ENCODE data around the gene KRT9. TPM values are rescaled to one million over a fixed set of nuclear protein-coding genes. Genes with fewer than 3 reads are reported as not detected.
"Not testable (repeated sequence)": the region's sequence is repeated elsewhere in the genome, so short reads cannot be mapped to it uniquely, and the experiment has no call there.

KRT9 gene
- total RNA-seq, 1 donor: 0.10 TPM

DNA sequence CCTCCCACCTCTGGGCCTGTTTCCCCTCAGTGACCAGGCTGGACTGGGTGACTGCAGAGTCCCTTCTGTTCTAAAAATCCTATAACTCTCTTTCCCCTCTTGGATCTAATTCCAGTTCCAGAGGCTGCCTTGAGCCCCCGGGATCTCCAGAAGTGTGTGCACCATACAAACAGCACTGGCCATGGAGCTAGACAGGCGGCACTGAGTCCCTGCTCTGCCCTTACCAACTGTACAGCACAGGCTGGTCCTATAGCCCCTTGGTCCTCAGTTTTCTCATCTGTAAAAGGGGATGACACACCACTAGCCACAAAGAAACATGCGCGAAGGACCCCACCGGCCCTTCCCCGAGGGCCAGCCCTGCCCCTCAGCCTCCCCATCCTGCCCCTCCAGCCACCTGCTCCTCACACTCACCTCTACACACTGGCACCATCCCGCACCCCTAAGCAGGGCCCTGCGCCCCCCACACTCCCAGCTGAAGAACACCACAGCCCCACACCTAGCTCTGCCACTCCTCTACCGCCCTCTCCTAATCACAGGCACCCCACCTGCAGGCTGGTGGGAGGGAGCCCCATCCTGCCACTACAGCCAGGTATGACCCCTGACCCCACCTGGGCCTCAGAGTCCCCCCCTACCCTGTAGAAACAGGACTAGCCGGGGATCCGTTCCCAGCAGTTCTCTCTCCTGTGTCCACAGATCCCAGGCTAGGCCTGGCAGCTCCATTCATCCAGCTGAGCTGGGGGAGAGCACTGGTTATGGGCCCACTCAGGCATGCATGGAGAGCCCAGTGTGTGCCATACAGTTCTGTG lies 41.6 kb upstream of the KRT9 start:
- no peaks in the 10 kb centered on the region for H3K27me3 ChIP-seq (ENCODE audit: insufficient read depth, low read length)
- no peaks in the 10 kb centered on the region for H3K4me1 ChIP-seq (ENCODE audit: insufficient read depth, low read length)
- no peak overlapping the region for H3K4me3 ChIP-seq (ENCODE audit: low read length)
- H3K9me3 ChIP-seq (ENCODE audit: low read depth, low read length): no peaks in the 10 kb centered on the region

DNA sequence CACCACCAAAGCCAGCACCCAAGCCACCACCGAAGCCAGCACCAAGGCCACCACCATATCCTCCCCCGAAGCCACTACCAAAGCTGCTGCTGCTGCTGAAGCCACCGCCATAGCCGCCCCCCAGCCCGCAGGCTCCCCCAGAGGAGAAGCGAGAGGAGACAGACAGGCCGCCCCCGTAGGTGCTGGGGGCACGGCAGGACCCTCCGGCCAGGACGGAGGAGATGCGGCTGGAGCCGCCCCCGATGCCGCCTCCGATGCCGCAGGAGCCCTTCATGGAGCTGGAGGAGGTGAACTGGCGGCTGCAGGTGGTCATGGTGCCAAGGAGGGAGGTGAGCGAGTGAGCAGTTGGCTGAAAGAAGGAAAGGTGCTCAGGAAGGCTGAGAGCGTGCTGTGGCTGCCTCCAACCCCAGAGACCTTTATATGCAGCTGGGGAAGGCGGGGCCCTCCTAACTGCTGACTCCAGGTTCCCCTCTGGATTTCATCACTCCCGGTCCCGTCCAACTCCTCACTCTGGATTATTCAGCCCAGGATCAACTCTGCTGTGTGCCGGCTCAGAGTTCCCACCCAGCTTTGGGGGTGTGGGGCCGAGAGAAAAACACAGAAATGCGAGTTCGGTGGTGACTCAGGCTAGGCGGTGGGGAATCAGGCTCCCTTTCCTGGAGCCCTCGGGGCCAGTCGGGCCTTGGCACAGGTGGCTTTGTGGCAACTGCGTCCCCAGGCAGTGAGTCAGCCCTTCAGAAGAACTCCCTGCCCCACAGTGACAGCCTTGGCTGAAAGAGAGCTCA lies 40.7 kb upstream of the KRT9 start, which contains the start of gene KRT16:
KRT16 (minus strand) TSS at position 392 of the 785 bp plus-strand sequence; CDS start at position 313, 79 bp downstream.
- not testable (repeated sequence) for H3K4me3 ChIP-seq (ENCODE audit: low read length); H3K27me3 ChIP-seq (ENCODE audit: insufficient read depth, low read length); H3K4me1 ChIP-seq (ENCODE audit: insufficient read depth, low read length); H3K9me3 ChIP-seq (ENCODE audit: low read depth, low read length)

DNA sequence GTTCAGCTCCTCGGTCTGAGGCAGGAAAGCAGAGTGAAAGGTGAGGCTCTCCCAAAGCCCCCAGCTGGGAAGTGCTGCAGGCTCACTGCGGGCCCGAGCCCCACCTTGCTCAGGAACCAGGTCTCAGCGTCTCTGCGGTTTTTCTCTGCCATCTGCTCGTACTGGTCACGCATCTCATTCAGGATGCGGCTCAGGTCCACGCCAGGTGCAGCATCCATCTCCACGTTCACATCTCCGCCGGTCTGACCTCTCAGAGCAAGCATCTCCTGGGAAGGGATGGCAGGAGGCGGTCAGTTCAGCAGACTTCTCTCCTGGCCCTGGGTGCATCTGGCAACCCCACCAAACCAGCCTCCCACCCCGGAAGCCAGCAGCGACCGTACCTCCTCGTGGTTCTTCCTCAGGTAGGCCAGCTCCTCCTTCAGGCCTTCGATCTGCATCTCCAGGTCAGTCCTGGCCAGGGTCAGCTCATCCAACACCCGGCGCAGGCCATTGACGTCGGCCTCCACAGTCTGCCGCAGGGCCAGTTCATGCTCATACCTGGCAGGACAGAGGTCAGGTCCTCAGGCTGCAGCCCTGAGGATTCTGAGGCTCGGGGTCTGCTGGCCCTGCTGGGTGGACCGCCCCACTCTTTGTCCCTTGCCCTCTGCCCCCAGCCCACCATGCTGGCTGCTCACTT lies 39.2 kb upstream of the KRT9 start:
- Histone ChIP-seq H3K27me3 (ENCODE audit: insufficient read depth, low read length) (no peaks in the 10 kb centered on the region), H3K4me1 (ENCODE audit: insufficient read depth, low read length) (no peaks in the 10 kb centered on the region), H3K4me3 (ENCODE audit: low read length) (no peak overlapping the region), H3K9me3 (ENCODE audit: low read depth, low read length) (peaks cover 8% of the 10 kb centered on the region)

DNA sequence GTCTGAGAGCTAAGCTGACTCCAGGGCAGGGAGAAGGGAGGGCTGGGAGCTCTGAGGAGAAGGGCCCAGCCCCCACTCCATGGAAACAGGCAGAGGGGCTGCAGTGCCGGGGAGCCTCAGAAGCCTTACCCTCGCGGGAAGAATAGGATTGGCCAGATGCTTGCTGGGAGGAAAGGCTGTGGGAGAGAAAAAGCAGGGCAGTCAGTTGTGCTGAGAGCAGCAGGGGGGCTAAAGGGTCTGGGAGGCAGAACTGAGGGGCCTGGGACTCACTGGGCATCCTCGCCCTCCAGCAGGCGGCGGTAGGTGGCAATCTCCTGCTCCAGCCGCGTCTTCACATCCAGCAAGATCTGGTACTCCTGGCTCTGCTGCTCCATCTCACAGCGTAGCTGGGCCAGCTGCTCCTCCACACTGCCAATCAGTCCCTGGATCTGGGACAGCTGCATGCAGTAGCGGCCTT lies 38.2 kb upstream of the KRT9 start:
- not testable (repeated sequence) for H3K4me3 ChIP-seq (ENCODE audit: low read length); H3K4me1 ChIP-seq (ENCODE audit: insufficient read depth, low read length); H3K27me3 ChIP-seq (ENCODE audit: insufficient read depth, low read length); H3K9me3 ChIP-seq (ENCODE audit: low read depth, low read length)

DNA sequence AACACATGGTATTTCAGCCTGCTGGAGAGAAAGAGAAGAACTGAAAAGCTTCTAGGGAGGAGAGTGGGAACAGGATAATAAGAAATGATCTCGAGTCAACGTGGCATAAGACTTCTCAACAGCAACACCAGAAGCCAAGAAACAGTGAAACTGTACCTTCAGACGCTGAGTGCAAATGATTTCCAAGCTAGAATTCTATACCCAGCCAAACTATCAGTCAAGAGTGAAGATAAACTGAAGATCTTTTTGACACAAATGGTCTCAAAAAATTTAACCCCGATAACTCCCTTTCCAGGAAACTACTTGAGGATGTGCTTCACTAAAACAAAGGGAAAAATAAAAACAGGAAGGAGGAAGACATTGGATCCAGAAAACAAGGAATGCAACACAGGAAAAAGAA lies 35.1 kb upstream of the KRT9 start:
- H3K4me1 ChIP-seq (ENCODE audit: insufficient read depth, low read length); H3K4me3 ChIP-seq (ENCODE audit: low read length); H3K9me3 ChIP-seq (ENCODE audit: low read depth, low read length); H3K27me3 ChIP-seq (ENCODE audit: insufficient read depth, low read length): not testable (repeated sequence)

DNA sequence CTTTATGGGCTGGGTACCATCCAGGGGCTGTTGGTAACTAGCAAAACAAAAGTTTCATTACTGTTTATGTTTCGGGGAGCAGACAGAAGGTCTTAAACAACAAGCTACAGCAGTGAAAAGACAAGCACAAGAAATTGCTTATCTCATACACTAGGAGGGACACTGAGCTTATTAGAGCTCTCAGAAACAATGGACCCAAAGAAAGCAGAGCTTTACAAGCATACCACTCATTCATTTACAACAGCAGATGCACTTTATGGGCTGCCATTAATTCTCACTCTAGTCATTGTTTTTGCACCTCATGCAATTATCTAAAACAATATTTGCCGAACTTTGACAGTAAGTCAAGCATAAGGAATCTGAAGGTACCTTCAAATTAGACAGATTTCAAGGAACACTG lies 30.7 kb upstream of the KRT9 start:
- peaks cover 8% of the 10 kb centered on the region for H3K9me3 ChIP-seq (ENCODE audit: low read depth, low read length)
- H3K4me1 ChIP-seq (ENCODE audit: insufficient read depth, low read length): no peaks in the 10 kb centered on the region
- no peaks in the 10 kb centered on the region for H3K27me3 ChIP-seq (ENCODE audit: insufficient read depth, low read length)
- H3K4me3 ChIP-seq (ENCODE audit: low read length): no peak overlapping the region

DNA sequence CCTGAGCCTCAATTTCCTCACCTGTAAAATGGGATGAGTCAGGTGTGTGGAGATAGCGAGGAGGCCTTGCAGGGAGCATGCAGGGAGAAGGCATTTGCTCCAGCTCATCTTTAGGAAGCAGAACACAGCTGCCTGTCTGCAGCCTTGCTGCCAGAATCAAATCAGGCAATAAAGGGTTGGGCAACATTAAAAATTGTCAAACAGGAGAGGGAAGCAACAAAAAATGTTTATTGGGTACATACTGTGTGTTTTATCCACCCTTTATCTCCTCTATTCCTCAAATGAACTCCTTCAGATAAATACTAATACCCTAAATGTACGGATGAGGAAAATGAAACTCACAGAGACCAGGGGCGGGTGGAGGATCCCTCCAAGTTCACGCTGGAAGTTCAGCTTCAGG lies 28.5 kb upstream of the KRT9 start:
- no peak overlapping the region for H3K4me3 ChIP-seq (ENCODE audit: low read length)
- no peaks in the 10 kb centered on the region for H3K4me1 ChIP-seq (ENCODE audit: insufficient read depth, low read length)
- no peaks in the 10 kb centered on the region for H3K27me3 ChIP-seq (ENCODE audit: insufficient read depth, low read length)
- H3K9me3 ChIP-seq (ENCODE audit: low read depth, low read length): no peaks in the 10 kb centered on the region

DNA sequence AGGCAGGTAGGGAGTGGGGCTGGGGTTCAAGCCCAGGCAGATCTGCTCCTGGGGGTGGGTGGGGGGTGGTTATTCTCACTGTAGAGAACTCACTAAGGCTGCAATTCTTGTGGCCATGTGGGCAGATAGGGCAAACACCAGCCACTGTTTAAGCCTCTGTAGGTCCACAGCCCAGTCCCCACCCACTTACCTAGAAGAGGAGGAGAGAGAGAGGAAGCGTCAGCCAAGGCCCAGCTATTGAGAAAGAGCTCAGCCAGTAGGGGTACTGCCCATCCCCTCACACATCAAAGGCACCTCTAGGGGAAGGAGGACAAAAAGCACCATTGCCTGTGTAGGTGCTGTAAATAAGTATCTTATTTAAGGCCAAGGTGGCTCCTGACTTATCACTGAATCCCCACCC lies 27.8 kb upstream of the KRT9 start:
- H3K9me3 ChIP-seq (ENCODE audit: low read depth, low read length): no peaks in the 10 kb centered on the region
- H3K4me3 ChIP-seq (ENCODE audit: low read length): no peak overlapping the region
- H3K4me1 ChIP-seq (ENCODE audit: insufficient read depth, low read length): no peaks in the 10 kb centered on the region
- no peaks in the 10 kb centered on the region for H3K27me3 ChIP-seq (ENCODE audit: insufficient read depth, low read length)

DNA sequence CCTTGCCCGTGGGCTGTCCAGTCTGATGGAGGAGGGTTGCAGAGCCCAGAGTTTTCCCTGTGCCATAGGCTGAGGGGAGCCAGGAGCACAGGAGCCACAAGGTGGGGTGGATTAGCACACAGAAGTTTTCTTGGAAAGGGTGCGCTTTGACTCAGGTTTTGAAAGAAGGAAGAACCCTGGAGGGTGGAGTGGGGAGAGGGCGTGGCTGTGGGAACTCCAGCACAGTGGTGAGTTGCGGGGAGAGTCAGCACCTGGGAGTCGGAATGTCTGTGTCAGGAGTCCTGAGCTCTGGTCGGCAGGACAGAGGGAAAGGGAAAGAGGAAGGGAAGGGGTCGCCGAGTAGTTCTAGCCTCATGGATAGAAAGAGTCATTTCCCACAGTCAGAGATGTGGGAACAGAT lies 23.7 kb upstream of the KRT9 start:
- H3K4me3 ChIP-seq (ENCODE audit: low read length): no peak overlapping the region
- H3K9me3 ChIP-seq (ENCODE audit: low read depth, low read length): no peaks in the 10 kb centered on the region
- H3K27me3 ChIP-seq (ENCODE audit: insufficient read depth, low read length): no peaks in the 10 kb centered on the region
- H3K4me1 ChIP-seq (ENCODE audit: insufficient read depth, low read length): no peaks in the 10 kb centered on the region

DNA sequence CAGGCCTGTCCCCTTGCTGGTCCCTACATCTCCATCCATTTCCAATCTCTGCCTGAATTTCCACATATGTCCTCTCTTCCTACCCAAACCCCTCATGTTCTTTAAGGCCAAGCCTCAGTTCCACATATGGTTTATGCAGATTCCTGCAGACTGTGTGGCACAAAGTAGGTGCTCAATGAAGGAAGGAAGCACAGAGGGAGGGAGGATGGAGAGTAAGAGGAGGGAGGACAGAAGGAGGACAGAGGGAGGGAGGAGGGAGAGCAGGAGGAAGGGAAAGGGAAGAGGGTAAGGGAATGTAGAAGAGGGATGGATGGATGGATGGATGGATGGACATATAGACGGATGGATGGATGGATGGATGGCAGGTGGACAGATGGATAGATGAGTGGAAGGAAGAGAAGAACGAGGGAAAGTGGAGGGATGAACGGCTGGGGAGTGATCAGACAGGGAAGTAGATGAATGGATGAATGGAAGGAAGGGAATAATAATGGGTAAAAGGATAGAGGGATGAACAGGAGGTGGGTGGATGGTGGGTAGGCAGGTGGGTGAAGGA lies 22.6 kb upstream of the KRT9 start:
- H3K4me1 ChIP-seq (ENCODE audit: insufficient read depth, low read length): no peaks in the 10 kb centered on the region
- H3K27me3 ChIP-seq (ENCODE audit: insufficient read depth, low read length): no peaks in the 10 kb centered on the region
- H3K4me3 ChIP-seq (ENCODE audit: low read length): no peak overlapping the region
- H3K9me3 ChIP-seq (ENCODE audit: low read depth, low read length): no peaks in the 10 kb centered on the region

DNA sequence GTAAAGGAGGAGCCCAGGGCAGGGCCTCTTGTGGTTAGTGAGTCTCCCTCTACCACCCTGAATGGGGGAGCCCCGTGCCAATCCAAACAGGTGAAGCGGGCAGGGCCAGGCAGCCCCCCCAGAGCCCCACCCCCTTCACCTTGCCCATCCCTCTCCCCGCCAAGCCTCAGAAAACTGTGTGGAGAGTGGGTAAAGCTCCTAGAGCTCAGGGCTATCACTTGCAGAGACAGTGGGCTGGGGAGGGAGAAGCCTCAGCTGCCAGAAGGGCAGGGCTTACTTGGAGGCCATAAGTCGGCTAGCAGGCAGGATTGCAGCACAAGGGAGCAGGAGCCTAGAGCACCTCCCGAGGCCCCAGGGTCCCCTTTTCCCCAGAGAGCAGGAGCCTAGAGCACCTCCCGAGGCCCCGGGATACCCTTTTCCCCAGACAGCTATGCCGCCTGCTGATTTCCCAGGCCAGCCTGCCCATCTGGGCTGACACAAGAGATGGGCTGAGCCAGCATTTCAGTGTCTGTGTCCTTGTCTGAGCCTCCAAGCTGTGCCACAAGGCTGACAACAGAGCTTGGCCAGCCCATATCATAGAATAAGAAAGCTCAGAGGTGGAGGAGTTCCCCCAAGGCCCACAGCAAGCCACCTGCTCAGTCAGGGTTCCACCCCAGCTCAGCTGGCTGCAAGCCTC lies 21.6 kb upstream of the KRT9 start:
- H3K9me3 ChIP-seq (ENCODE audit: low read depth, low read length): no peaks in the 10 kb centered on the region

DNA sequence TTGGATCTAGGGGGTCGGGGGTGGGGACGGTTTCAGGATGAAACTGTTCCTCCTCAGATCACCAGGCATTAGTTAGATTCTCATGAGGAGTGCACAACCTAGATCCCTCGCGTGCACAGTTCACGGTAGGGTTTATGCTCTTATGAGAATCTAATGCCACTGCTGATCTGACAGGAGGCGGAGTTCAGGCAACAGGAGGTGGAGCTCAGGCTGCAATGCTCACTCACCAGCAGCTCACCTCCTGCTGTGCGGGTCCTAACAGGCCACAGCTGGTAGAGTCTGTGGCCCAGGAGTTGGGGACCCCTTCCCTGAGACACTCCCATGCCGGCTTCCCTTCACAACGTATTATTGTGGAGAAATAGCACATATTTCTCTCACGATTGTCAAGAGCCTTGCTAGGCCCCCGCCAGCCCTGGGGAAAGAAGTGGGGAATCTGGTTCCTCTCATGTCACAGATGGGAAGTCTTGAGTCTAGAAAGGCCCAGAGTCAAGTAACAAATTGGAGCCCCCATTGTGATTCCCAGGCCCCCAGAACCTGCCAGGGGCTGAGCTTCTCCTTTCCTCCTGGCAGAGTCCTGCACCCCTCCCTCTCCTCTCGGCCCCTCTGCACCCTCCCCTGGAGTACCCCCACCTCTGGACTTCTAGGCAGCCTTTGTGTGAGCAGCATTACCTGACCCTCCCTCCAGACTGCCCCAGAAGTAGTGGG lies 20.9 kb upstream of the KRT9 start:
- Histone ChIP-seq H3K9me3 (ENCODE audit: low read depth, low read length) (no peaks in the 10 kb centered on the region), H3K4me3 (ENCODE audit: low read length) (no peak overlapping the region), H3K27me3 (ENCODE audit: insufficient read depth, low read length) (no peaks in the 10 kb centered on the region), H3K4me1 (ENCODE audit: insufficient read depth, low read length) (no peaks in the 10 kb centered on the region)

More for the DNA sequence above, 21.6 kb upstream of the KRT9 start:
- no peak overlapping the region for H3K4me3 ChIP-seq (ENCODE audit: low read length)
- H3K27me3 ChIP-seq (ENCODE audit: insufficient read depth, low read length): no peaks in the 10 kb centered on the region
- no peaks in the 10 kb centered on the region for H3K4me1 ChIP-seq (ENCODE audit: insufficient read depth, low read length)

DNA sequence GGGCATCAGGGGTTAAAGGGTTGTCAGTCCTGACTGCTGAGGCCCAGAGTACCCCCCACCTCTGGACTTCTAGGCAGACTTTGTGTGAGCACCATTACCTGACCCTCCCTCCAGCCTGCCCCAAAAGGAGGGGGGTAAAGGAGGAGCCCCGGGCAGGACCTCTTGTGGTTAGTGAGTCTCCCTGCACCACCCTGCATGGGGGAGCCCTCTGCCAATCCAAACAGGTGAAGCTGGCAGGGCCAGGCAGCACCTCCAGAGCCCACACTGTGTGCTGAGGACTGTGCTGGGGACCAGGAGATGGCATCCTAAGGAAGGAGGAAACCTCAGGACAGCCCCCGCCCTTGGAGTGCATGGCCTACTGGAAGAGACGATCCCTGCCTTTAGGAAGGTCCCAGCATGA lies 17.4 kb upstream of the KRT9 start:
- Histone ChIP-seq H3K9me3 (ENCODE audit: low read depth, low read length) (no peaks in the 10 kb centered on the region), H3K4me3 (ENCODE audit: low read length) (no peak overlapping the region), H3K4me1 (ENCODE audit: insufficient read depth, low read length) (no peaks in the 10 kb centered on the region), H3K27me3 (ENCODE audit: insufficient read depth, low read length) (no peaks in the 10 kb centered on the region)

DNA sequence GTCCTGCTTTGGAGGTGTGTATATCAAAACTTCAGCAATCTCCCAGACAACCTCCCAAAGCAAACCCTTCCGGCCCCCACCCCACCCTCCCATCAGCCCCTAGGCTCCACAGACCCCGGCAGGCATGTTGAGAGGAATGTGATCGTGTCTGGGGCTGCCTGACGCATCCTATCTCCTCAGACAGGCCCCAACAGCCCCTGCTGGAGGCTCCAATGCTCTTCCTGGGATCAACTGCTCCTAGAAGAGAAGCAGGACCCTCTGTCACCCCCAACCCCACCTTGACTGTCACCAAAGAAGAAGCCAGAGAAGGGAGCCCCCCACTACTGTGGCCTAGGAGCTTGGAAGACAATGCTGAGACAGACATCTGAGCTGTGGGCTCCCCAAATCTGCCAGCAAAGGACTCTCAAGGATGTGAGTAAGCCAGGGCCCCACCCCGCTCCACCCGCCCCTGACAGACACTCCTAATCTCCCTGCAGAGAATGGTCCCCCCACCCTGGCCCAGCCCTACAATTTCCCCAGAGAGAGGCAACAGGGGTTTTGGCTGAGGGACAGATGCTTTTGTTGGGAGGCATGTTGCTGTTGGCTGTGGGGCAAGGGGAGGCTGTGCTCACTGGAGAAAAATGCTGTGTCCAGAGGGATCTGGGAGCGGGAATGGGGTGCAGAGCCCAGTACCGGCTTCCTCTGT lies 16.4 kb upstream of the KRT9 start:
- Histone ChIP-seq H3K4me3 (ENCODE audit: low read length) (no peak overlapping the region), H3K27me3 (ENCODE audit: insufficient read depth, low read length) (no peaks in the 10 kb centered on the region), H3K4me1 (ENCODE audit: insufficient read depth, low read length) (no peaks in the 10 kb centered on the region), H3K9me3 (ENCODE audit: low read depth, low read length) (no peaks in the 10 kb centered on the region)

All from mononuclear cell (primary cell).